NOMO-1 (cell line): ENCODE data around the gene CLUH.
"Not testable (repeated sequence)": the region's sequence is repeated elsewhere in the genome, so short reads cannot be mapped to it uniquely, and the experiment has no call there.

Source experiments
- DNase-seq, 2 experiments: peaks; one replicate each; lab custom pipeline; 2025; ENCODE audit not compliant: unreplicated experiment in 2 of 2; lab: John Stamatoyannopoulos, UW

Gene CLUH

GRCh38 chr17:2689411-2690164, 22.0 kb downstream of the CLUH start:
- DNase-seq, result no peak

- no peak for DNase-seq
These were observed 22.9 kb downstream of the CLUH start for GRCh38 chr17:2688351-2689342.

GRCh38 chr17:2687074-2687418, 24.5 kb downstream of the CLUH start:
- DNase-seq, result no peak

- no peak for DNase-seq
These were observed 25.9 kb downstream of the CLUH start for GRCh38 chr17:2685696-2686095.

- no peak for DNase-seq
These were observed 27.0 kb downstream of the CLUH start for GRCh38 chr17:2684549-2684948.

GRCh38 chr17:2683912-2684311, 27.7 kb downstream of the CLUH start:
- DNase-seq, result no peak

- DNase-seq, result no peak
These were observed 29.2 kb downstream of the CLUH start for GRCh38 chr17:2682176-2682938.

GRCh38 chr17:2681650-2682049, 29.9 kb downstream of the CLUH start:
- DNase-seq, result no peak

- DNase-seq, result no peak
These were observed 30.6 kb downstream of the CLUH start for GRCh38 chr17:2680961-2681360.

GRCh38 chr17:2679247-2679646, 32.3 kb downstream of the CLUH start:
- not testable (repeated sequence) for DNase-seq

GRCh38 chr17:2672026-2672425, 39.5 kb downstream of the CLUH start:
- DNase-seq, result no peak

GRCh38 chr17:2660410-2660809, 51.2 kb downstream of the CLUH start:
- not testable (repeated sequence) for DNase-seq

GRCh38 chr17:2659337-2659736, 52.2 kb downstream of the CLUH start:
- DNase-seq, result not testable (repeated sequence)

- no peak for DNase-seq
These were observed 55.3 kb downstream of the CLUH start for GRCh38 chr17:2656283-2656682.

- DNase-seq, result no peak
These were observed 56.0 kb downstream of the CLUH start for GRCh38 chr17:2655546-2655945.

- not testable (repeated sequence) for DNase-seq
These were observed 58.7 kb downstream of the CLUH start for GRCh38 chr17:2652911-2653310.

- DNase-seq, result no peak
These were observed 62.4 kb downstream of the CLUH start for GRCh38 chr17:2649191-2649590.

GRCh38 chr17:2647957-2648356, 63.6 kb downstream of the CLUH start:
- DNase-seq, result no peak

- DNase-seq, result no peak
These were observed 66.6 kb downstream of the CLUH start for GRCh38 chr17:2644971-2645370.
